Esophagus squamous epithelium (tissue), 4 donors: ENCODE results near the gene UBD.

Experiments used
- CTCF ChIP-seq, 6 experiments: fragments of 450-650 bp in 4 of 6; fragments of 200-600 bp in 2 of 6; sonication (generic) in 2 of 6; IDR thresholded peaks; one replicate each; pipeline ENCODE4 v1.5.1; 2016 to 2019; ENCODE audit warnings: antibody characterized with exemption in 6 of 6, mild to moderate bottlenecking in 4 of 6, moderate library complexity in 4 of 6
- POLR2A ChIP-seq, 4 donors: fragments of 450-650 bp; IDR thresholded peaks; one replicate each; pipeline ENCODE4 v1.6.1; 2017; ENCODE audit warnings: antibody characterized with exemption in 4 of 4, mild to moderate bottlenecking in 4 of 4, moderate library complexity in 3 of 4

GRCh38 chr6:29576056-29576455, 16.5 kb upstream of the UBD start:
- TF ChIP-seq CTCF (IDR thresholded peaks at IDR 0.05) (no peak), POLR2A (IDR thresholded peaks at IDR 0.05) (no peak)
